Tibial nerve (tissue), 4 donors: ENCODE measurements around the gene PHF20. TPM values are rescaled to one million over a fixed set of nuclear protein-coding genes. Genes with fewer than 3 reads are reported as not detected.

Experiments used
- DNase-seq, 2 donors: peaks; one replicate each; pipeline ENCODE4 v3.0.0-alpha.2; 2019; ENCODE audit warnings: low spot score in 2 of 2
- H3K27ac ChIP-seq, 4 donors: fragments of 200-600 bp; sonication (generic) in 3 of 4; one replicate each; pipeline ENCODE4 v1.5.1; 2017 to 2019; ENCODE audit warnings: mild to moderate bottlenecking in 1 of 4
- H3K27me3 ChIP-seq, 2 donors: fragments of 200-600 bp; sonication (generic) in 1 of 2; one replicate each; pipeline versions ENCODE4 v1.5.1 to v1.6.0; 2017 to 2019
- H3K36me3 ChIP-seq, 3 donors: fragments of 200-600 bp; sonication (generic); one replicate each; pipeline ENCODE4 v1.5.1; 2018 to 2019
- H3K4me1 ChIP-seq, 4 donors: fragments of 200-600 bp; sonication (generic) in 3 of 4; one replicate each; pipeline ENCODE4 v1.5.1; 2017 to 2019
- H3K4me3 ChIP-seq, 4 donors: fragments of 200-600 bp; sonication (generic) in 3 of 4; one replicate each; pipeline ENCODE4 v1.5.1; 2017 to 2019; ENCODE audit warnings: mild to moderate bottlenecking in 1 of 4, moderate library complexity in 1 of 4
- H3K9me3 ChIP-seq, 4 donors: fragments of 200-600 bp; sonication (generic) in 3 of 4; one replicate each; pipeline ENCODE4 v1.5.1; 2017 to 2019
- CTCF ChIP-seq, 5 experiments: fragments of 200-600 bp in 3 of 5; fragments of 450-650 bp in 2 of 5; sonication (generic) in 3 of 5; IDR thresholded peaks; one replicate each; pipeline ENCODE4 v1.5.1; 2016 to 2019; ENCODE audit warnings: antibody characterized with exemption in 5 of 5, mild to moderate bottlenecking in 3 of 5, moderate library complexity in 2 of 5
- EP300 ChIP-seq, 2 donors: sonication (generic); formaldehyde crosslinking; IDR thresholded peaks; one replicate each; pipeline ENCODE4 v1.6.1; 2017; ENCODE audit warnings: antibody characterized with exemption in 2 of 2, mild to moderate bottlenecking in 1 of 2
- POLR2A ChIP-seq, 2 donors: fragments of 450-650 bp; IDR thresholded peaks; one replicate each; pipeline ENCODE4 v1.6.1; 2017; ENCODE audit warnings: antibody characterized with exemption in 2 of 2, mild to moderate bottlenecking in 2 of 2, moderate library complexity in 2 of 2
- WGBS, 2 donors: methylation state at CpG; one replicate each; pipeline ENCODE4 v1.1.5; 2018; 5-methylcytosine and 5-hydroxymethylcytosine counted together
- total RNA-seq, 4 donors: library from RNA; depleted of rRNA; stranded (reverse); fragments of >200 nt; gene quantifications; one replicate each; pipeline ENCODE4 v1.1.0, GENCODE V29; 2016

The PHF20 gene
- total RNA-seq, 4 donors from 2014 or later, result 30.0 to 76.8 (median 57.1) TPM

GRCh38 chr20:35831971-35832370 lies 60.2 kb downstream of the PHF20 start:
- TF ChIP-seq POLR2A (IDR thresholded peaks at IDR 0.05), result no peak
- no peak for TF ChIP-seq CTCF (IDR thresholded peaks at IDR 0.05)
- TF ChIP-seq EP300 (IDR thresholded peaks at IDR 0.05), result no peak
- H3K36me3 ChIP-seq, result no peaks in the 10 kb centered on the region
- H3K4me3 ChIP-seq, result no peak overlapping the region
- no peak overlapping the region for H3K27ac ChIP-seq
- H3K27me3 ChIP-seq, result no peaks in the 10 kb centered on the region
- no peaks in the 10 kb centered on the region for H3K9me3 ChIP-seq
- 88 to 91% methylated on average over 2 of the region's 2 CpGs for WGBS, 2 donors
- DNase-seq, result no peak
- H3K4me1 ChIP-seq, result peaks cover 0 to 5% (median 0%) of the 10 kb centered on the region in 4 donors

GRCh38 chr20:35833241-35833640 lies 61.4 kb downstream of the PHF20 start:
- no peak for TF ChIP-seq EP300 (IDR thresholded peaks at IDR 0.05)

GRCh38 chr20:35837577-35838195 lies 65.9 kb downstream of the PHF20 start:
- H3K27me3 ChIP-seq, result no peaks in the 10 kb centered on the region
- H3K36me3 ChIP-seq, result peaks cover 0 to 12% (median 6%) of the 10 kb centered on the region in 3 donors
- H3K27ac ChIP-seq, result no peak overlapping the region
- peaks cover 0 to 15% (median 3%) of the 10 kb centered on the region in 4 donors for H3K9me3 ChIP-seq
- no peak for TF ChIP-seq POLR2A (IDR thresholded peaks at IDR 0.05)
- TF ChIP-seq EP300 (IDR thresholded peaks at IDR 0.05), result no peak
- TF ChIP-seq CTCF (IDR thresholded peaks at IDR 0.05), result no peak
- H3K4me3 ChIP-seq, result no peak overlapping the region
- 83 to 93% methylated on average over 6 of the region's 6 CpGs for WGBS, 2 donors
- peaks cover 0 to 3% (median 0%) of the 10 kb centered on the region in 4 donors for H3K4me1 ChIP-seq
- DNase-seq, result no peak

More at GRCh38 chr20:35833241-35833640, 61.4 kb downstream of the PHF20 start:
- H3K27ac ChIP-seq, result no peak overlapping the region
- no peaks in the 10 kb centered on the region for H3K27me3 ChIP-seq
- no peak for DNase-seq
- 95 to 97% methylated on average over 1 of the region's 1 CpG for WGBS, 2 donors
- no peak overlapping the region for H3K4me3 ChIP-seq
- no peaks in the 10 kb centered on the region for H3K9me3 ChIP-seq
- H3K4me1 ChIP-seq, result peaks cover 0 to 5% (median 0%) of the 10 kb centered on the region in 4 donors
- H3K36me3 ChIP-seq, result no peaks in the 10 kb centered on the region

- peaks cover 0 to 17% (median 9%) of the 10 kb centered on the region in 3 donors for H3K36me3 ChIP-seq
- no peak overlapping the region for H3K27ac ChIP-seq
- H3K4me3 ChIP-seq, result no peak overlapping the region
- no peaks in the 10 kb centered on the region for H3K27me3 ChIP-seq
- no peak for DNase-seq
- peaks cover 0 to 3% (median 0%) of the 10 kb centered on the region in 4 donors for H3K4me1 ChIP-seq
- 89 to 90% methylated on average over 4 of the region's 4 CpGs for WGBS, 2 donors
- H3K9me3 ChIP-seq, result peaks cover 0 to 20% (median 3%) of the 10 kb centered on the region in 4 donors
- TF ChIP-seq CTCF (IDR thresholded peaks at IDR 0.05), result no peak
Observed at GRCh38 chr20:35838205-35838604, 66.4 kb downstream of the PHF20 start.

- Histone ChIP-seq H3K4me1 (peaks cover 0 to 3% (median 0%) of the 10 kb centered on the region in 4 donors), H3K27me3 (no peaks in the 10 kb centered on the region), H3K27ac (no peak overlapping the region), H3K36me3 (peaks cover 0 to 34% (median 9%) of the 10 kb centered on the region in 3 donors), H3K9me3 (peaks cover 0 to 30% (median 3%) of the 10 kb centered on the region in 4 donors), H3K4me3 (no peak overlapping the region)
- no peak for DNase-seq
- no peak for TF ChIP-seq POLR2A (IDR thresholded peaks at IDR 0.05)
- no peak for TF ChIP-seq EP300 (IDR thresholded peaks at IDR 0.05)
- no peak for TF ChIP-seq CTCF (IDR thresholded peaks at IDR 0.05)
- 89% methylated on average over 1 of the region's 1 CpG for WGBS, 2 donors
Observed at GRCh38 chr20:35839904-35840303, 68.1 kb downstream of the PHF20 start.
